ENCODE results near the gene CHPF. TPM values are rescaled to one million over a fixed set of nuclear protein-coding genes. Genes with fewer than 3 reads are reported as not detected.

CHPF gene
- total RNA-seq, 4 donors from 2014 or later, result 32.6 to 70.8 (median 45.5) TPM

DNA sequence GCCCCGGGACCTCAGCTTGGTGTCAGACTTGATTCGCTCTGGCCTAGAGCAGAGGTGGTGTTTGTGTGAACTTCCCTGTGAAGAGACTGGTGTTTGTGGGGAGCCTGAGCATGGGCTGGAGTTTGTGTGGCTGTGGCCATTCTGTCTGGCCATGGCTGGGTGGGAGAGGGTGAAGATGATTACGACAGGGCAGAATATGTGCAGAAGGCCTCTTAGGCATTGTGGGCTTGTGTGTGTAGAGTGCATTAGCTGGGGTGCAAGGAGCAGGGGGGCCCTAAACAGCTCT lies 17.2 kb upstream of the CHPF start:
- ATAC-seq (ENCODE audit: low FRiP score), result no peak
- TF ChIP-seq CTCF (IDR thresholded peaks at IDR 0.05), result no peak
- no peak for DNase-seq (ENCODE audit: low spot score)

DNA sequence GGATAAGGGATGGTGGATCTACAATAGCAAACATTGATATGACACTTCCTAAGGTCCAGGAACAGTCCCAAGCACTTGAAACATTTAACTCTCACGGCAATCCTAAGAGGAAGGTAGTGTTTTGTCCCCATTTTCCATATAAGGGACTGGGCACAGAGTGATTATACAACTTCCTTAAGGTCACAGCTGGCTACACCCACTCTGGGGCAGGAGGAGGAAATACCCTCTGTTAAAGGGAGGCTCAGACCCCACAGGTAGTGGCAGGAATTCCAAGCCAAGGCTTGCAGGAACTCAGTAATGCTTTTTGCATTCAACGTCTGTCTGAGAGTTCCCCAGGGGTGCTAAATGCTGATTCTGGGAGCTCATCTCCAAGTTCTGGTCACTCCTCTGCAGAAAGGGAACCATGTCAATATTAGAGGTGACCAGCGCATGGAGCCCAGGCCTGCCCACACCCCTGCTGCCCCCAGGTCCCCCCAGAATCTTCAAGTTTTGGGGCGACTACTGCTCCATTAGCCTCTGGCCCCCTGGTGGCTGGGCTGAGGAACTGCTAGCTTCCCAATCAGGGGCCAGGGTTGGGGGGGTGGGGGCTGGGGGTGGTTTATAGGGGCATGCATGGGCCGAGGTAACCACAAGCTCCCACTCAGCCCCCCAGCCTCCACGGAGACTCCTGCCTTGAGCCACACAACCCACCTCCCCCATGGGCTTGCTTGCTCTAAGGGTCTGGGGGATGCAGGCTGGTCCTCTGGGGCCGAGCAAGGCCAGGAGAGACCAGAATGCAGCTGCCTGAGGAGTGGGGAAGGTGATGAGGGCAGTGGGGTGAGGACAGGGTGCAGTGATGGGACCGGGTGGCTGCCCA lies 16.7 kb upstream of the CHPF start:
- ATAC-seq (ENCODE audit: low FRiP score) (no peak), DNase-seq (ENCODE audit: low spot score) (no peak)
- TF ChIP-seq CTCF (IDR thresholded peaks at IDR 0.05), result no peak

- ATAC-seq (ENCODE audit: low FRiP score) (no peak), DNase-seq (ENCODE audit: low spot score) (no peak)
- no peak for TF ChIP-seq CTCF (IDR thresholded peaks at IDR 0.05)
These were observed 15.7 kb upstream of the CHPF start for GRCh38 chr2:219559156-219559915.

GRCh38 chr2:219557791-219558785 lies 14.5 kb upstream of the CHPF start:
- DNase-seq (ENCODE audit: low spot score) (no peak), ATAC-seq (ENCODE audit: low FRiP score) (no peak)
- TF ChIP-seq CTCF (IDR thresholded peaks at IDR 0.05), result no peak

DNA sequence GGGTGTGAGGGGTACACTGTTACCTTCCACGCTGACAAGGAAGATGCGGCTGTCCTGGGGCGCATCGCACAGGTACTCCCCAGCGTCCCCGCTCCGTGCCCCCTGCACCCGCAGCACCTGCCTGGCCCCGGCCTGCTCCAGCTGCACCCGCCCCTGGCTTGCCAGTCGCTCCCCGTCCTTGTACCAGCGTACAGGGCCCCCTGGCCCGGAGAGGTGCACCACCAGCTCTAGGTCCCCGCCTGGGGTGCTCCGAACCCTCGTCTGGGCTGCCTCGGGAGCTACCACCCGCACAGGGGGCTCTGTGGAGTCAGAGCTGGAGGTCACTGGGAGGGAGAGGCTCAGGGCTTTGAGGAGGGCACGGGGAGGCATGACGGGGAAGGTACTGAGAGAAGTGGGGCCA lies 13.7 kb upstream of the CHPF start:
- DNase-seq (ENCODE audit: low spot score) (no peak), ATAC-seq (ENCODE audit: low FRiP score) (no peak)
- TF ChIP-seq CTCF (IDR thresholded peaks at IDR 0.05), result no peak

- TF ChIP-seq CTCF (IDR thresholded peaks at IDR 0.05), result no peak
- ATAC-seq (ENCODE audit: low FRiP score), result no peak
- no peak for DNase-seq (ENCODE audit: low spot score)
These were observed 12.8 kb upstream of the CHPF start for GRCh38 chr2:219556413-219556812.
